Measurements from ENCODE around the gene RARRES1. TPM values are rescaled to one million over a fixed set of nuclear protein-coding genes. Genes with fewer than 3 reads are reported as not detected.

RARRES1 gene
- total and polyA plus RNA-seq, 8 donors = 0.43 to 237 (median 5.6) TPM

DNA sequence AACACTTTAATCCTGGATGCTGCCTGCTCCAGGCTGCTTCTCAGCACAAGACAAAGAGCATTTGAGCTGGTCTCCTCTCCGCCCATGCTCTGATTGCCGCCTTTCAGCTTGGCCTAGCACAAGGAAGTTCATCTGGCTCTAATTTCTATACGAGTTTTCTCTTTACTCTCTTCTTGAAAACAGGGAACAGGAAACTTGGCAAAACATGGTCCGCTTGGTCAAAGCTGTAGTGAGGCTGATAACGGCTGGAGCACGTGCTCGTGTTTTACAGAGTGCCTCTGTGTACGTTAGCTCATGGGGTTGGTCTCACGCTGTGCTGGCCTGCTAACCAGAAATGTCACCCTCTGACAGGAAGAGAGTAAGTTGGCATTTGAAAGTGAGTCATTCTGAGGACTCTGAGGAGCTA lies 19.2 kb downstream of the RARRES1 start:
- H3K27ac ChIP-seq = peak overlapping the region; percentile 52 to 77 (median 63)
- DNase-seq = peak; percentile 78 to 79
- H3K27me3 ChIP-seq = no peaks in the 10 kb centered on the region
- no peak for TF ChIP-seq EP300 (IDR thresholded peaks at IDR 0.05)
- TF ChIP-seq POLR2A (IDR thresholded peaks at IDR 0.05) = no peak
- peak in 2 of 3 donors; percentile 43 to 79 for TF ChIP-seq POLR2AphosphoS5 (IDR thresholded peaks at IDR 0.05)
- TF ChIP-seq, protein P1, sequence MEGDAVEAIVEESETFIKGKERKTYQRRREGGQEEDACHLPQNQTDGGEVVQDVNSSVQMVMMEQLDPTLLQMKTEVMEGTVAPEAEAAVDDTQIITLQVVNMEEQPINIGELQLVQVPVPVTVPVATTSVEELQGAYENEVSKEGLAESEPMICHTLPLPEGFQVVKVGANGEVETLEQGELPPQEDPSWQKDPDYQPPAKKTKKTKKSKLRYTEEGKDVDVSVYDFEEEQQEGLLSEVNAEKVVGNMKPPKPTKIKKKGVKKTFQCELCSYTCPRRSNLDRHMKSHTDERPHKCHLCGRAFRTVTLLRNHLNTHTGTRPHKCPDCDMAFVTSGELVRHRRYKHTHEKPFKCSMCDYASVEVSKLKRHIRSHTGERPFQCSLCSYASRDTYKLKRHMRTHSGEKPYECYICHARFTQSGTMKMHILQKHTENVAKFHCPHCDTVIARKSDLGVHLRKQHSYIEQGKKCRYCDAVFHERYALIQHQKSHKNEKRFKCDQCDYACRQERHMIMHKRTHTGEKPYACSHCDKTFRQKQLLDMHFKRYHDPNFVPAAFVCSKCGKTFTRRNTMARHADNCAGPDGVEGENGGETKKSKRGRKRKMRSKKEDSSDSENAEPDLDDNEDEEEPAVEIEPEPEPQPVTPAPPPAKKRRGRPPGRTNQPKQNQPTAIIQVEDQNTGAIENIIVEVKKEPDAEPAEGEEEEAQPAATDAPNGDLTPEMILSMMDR (IDR thresholded peaks at IDR 0.05) = no peak
- peaks cover 4 to 34% (median 16%) of the 10 kb centered on the region in 4 donors for H3K4me1 ChIP-seq
- no peaks in the 10 kb centered on the region for H3K9me3 ChIP-seq
- H3K4me3 ChIP-seq = no peak overlapping the region
- 22 to 50% (median 40%) methylated on average over 9 of the region's 9 CpGs for WGBS, 5 donors
- intact Hi-C loops (cut with DNase I; ENCODE audit: low total_unique reads) = no loop called here
- peaks cover 0 to 27% (median 19%) of the 10 kb centered on the region in 4 donors for H3K36me3 ChIP-seq

DNA sequence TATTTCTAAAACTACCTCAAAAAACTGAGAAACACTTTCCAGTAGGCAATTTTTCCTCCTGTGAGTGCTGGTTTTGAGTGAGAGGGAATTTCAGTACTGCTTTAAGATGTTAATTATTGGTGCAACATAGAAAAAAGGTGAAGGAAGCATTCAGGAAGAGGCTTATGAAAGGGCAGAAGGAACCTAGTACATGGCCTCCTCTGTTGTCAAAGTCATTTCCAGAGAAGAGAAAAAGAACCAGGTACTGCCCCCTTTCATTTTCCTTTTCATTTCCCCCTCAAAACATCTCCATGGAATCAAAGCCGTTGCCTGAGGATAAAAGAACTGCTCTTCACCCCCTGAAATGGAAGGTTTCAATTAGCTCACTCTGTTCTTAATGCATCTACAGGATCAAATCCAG lies 19.8 kb downstream of the RARRES1 start:
- peak overlapping the region in 4 of 5 donors; percentile 52 to 77 (median 70) for H3K27ac ChIP-seq

DNA sequence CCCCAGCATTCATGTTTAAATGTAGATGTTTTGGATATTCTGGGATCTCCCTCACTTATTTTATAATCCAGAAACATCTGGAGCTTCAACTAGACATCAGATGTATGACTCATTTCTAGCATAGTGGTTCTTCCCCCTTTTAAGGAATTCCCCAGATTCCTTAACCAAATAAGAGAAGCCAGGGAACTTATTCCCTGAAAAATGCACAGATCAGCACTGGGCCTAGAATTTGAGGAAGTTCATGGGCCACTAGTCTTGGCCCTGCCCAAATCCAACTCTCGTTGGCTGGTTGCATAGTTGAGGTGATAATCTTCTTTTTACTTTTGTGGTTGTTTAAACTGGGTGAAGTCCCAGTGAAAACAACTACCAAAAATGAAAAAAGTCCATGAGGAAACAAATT lies 20.4 kb downstream of the RARRES1 start:
- peak overlapping the region in 3 of 5 donors; percentile 3 to 77 (median 76) for H3K27ac ChIP-seq

More for the DNA sequence above, 19.8 kb downstream of the RARRES1 start:
- no peaks in the 10 kb centered on the region for H3K9me3 ChIP-seq
- no peaks in the 10 kb centered on the region for H3K27me3 ChIP-seq
- peaks cover 4 to 31% (median 16%) of the 10 kb centered on the region in 4 donors for H3K4me1 ChIP-seq
- TF ChIP-seq, protein P1 (IDR thresholded peaks at IDR 0.05) = no peak
- TF ChIP-seq POLR2A (IDR thresholded peaks at IDR 0.05) = no peak
- TF ChIP-seq EP300 (IDR thresholded peaks at IDR 0.05) = no peak
- TF ChIP-seq POLR2AphosphoS5 (IDR thresholded peaks at IDR 0.05) = no peak
- intact Hi-C loops (cut with DNase I; ENCODE audit: low total_unique reads) = no loop called here
- no peak overlapping the region for H3K4me3 ChIP-seq
- DNase-seq = no peak
- H3K36me3 ChIP-seq = peaks cover 0 to 31% (median 25%) of the 10 kb centered on the region in 4 donors
- WGBS, 5 donors = 76 to 88% (median 80%) methylated on average over 1 of the region's 1 CpG

GRCh38 chr3:158710601-158711000 lies 21.7 kb downstream of the RARRES1 start:
- no peak for DNase-seq
- no peak overlapping the region for H3K27ac ChIP-seq
- WGBS, 5 donors = 72 to 88% (median 84%) methylated on average over 4 of the region's 4 CpGs

More for the DNA sequence above, 20.4 kb downstream of the RARRES1 start:
- no peaks in the 10 kb centered on the region for H3K27me3 ChIP-seq
- TF ChIP-seq, protein P1 (IDR thresholded peaks at IDR 0.05) = no peak
- TF ChIP-seq EP300 (IDR thresholded peaks at IDR 0.05) (no peak), POLR2A (IDR thresholded peaks at IDR 0.05) (no peak), POLR2AphosphoS5 (IDR thresholded peaks at IDR 0.05) (no peak)
- intact Hi-C loops (cut with DNase I; ENCODE audit: low total_unique reads) = no loop called here
- H3K4me3 ChIP-seq = no peak overlapping the region
- H3K9me3 ChIP-seq = no peaks in the 10 kb centered on the region
- no peak for DNase-seq
- H3K4me1 ChIP-seq = peaks cover 4 to 31% (median 16%) of the 10 kb centered on the region in 4 donors
- 6 to 40% (median 19%) methylated on average over 1 of the region's 1 CpG for WGBS, 5 donors
- H3K36me3 ChIP-seq = peaks cover 0 to 36% (median 28%) of the 10 kb centered on the region in 4 donors

More at GRCh38 chr3:158710601-158711000, 21.7 kb downstream of the RARRES1 start:
- no peak overlapping the region for H3K4me3 ChIP-seq
- TF ChIP-seq, protein P1 (IDR thresholded peaks at IDR 0.05) = no peak
- TF ChIP-seq POLR2AphosphoS5 (IDR thresholded peaks at IDR 0.05) (no peak), EP300 (IDR thresholded peaks at IDR 0.05) (no peak), POLR2A (IDR thresholded peaks at IDR 0.05) (no peak)
- no peaks in the 10 kb centered on the region for H3K27me3 ChIP-seq
- no peaks in the 10 kb centered on the region for H3K9me3 ChIP-seq
- intact Hi-C loops (cut with DNase I; ENCODE audit: low total_unique reads) = no loop called here
- H3K4me1 ChIP-seq = peaks cover 4 to 31% (median 16%) of the 10 kb centered on the region in 4 donors
- peaks cover 0 to 39% (median 33%) of the 10 kb centered on the region in 4 donors for H3K36me3 ChIP-seq

Data from stomach (tissue), 9 donors.